Mesothelial cell of epicardium (in vitro differentiated cells): ENCODE results near the gene KIAA0232. TPM values are rescaled to one million over a fixed set of nuclear protein-coding genes. Genes with fewer than 3 reads are reported as not detected.

ENCODE experiments used
- DNase-seq, 2 experiments: peaks; one replicate each; pipeline ENCODE4 v3.0.0; 2021; ENCODE audit warnings: low spot score in 2 of 2; ENCODE audit not compliant: unreplicated experiment in 2 of 2
- H3K27ac Mint-ChIP-seq: 2 replicates; pipeline ENCODE4 v1.8.0; 2021; ENCODE audit warnings: mixed read lengths
- H3K27me3 Mint-ChIP-seq: 2 replicates; pipeline ENCODE4 v1.8.0; 2021; ENCODE audit warnings: low read depth, mixed read lengths
- H3K36me3 Mint-ChIP-seq: 2 replicates; pipeline ENCODE4 v1.8.0; 2021; ENCODE audit warnings: mixed read lengths
- H3K4me1 Mint-ChIP-seq: 2 replicates; pipeline ENCODE4 v1.8.0; 2021; ENCODE audit warnings: mixed read lengths
- H3K4me3 Mint-ChIP-seq: 2 replicates; pipeline ENCODE4 v1.8.0; 2021; ENCODE audit warnings: mild to moderate bottlenecking, moderate library complexity, mixed read lengths
- H3K9me3 Mint-ChIP-seq: 2 replicates; pipeline ENCODE4 v1.8.0; 2021; ENCODE audit warnings: mixed read lengths
- CTCF ChIP-seq: fragments of 200-600 bp; sonication (generic); IDR thresholded peaks from one replicate; pipeline ENCODE4 v1.5.0; 2021; ENCODE audit warnings: antibody characterized with exemption; ENCODE audit not compliant: unreplicated experiment
- total RNA-seq: library from RNA; stranded (reverse); gene quantifications from 3 replicates; pipeline ENCODE4 v1.2.1, GENCODE V29; 2021

The KIAA0232 gene
- total RNA-seq, 1 donor from 2014 or later = 37.8 TPM

- Mint-ChIP-seq H3K36me3 (peaks cover 7% of the 10 kb centered on the region), H3K4me3 (no peak overlapping the region)
Measured at GRCh38 chr4:6803246-6803645, 20.7 kb downstream of the KIAA0232 start.

GRCh38 chr4:6804082-6804752, 21.7 kb downstream of the KIAA0232 start:
- Mint-ChIP-seq H3K4me1 (peaks cover 9% of the 10 kb centered on the region), H3K36me3 (peaks cover 4% of the 10 kb centered on the region), H3K9me3 (no peaks in the 10 kb centered on the region), H3K4me3 (no peak overlapping the region), H3K27me3 (no peaks in the 10 kb centered on the region), H3K27ac (no peak overlapping the region)
- TF ChIP-seq CTCF = no peak
- no peak for DNase-seq

More at GRCh38 chr4:6803246-6803645, 20.7 kb downstream of the KIAA0232 start:
- no peaks in the 10 kb centered on the region for H3K27me3 Mint-ChIP-seq
- H3K4me1 Mint-ChIP-seq = peaks cover 9% of the 10 kb centered on the region
- no peak for TF ChIP-seq CTCF
- no peaks in the 10 kb centered on the region for H3K9me3 Mint-ChIP-seq
- no peak overlapping the region for H3K27ac Mint-ChIP-seq
- no peak for DNase-seq

- peak overlapping the region; percentile 21 for H3K27ac Mint-ChIP-seq
- no peak for TF ChIP-seq CTCF
Measured at GRCh38 chr4:6806924-6807626, 24.5 kb downstream of the KIAA0232 start.

GRCh38 chr4:6808259-6808658, 25.7 kb downstream of the KIAA0232 start:
- Mint-ChIP-seq H3K27ac (no peak overlapping the region), H3K4me1 (peaks cover 4% of the 10 kb centered on the region), H3K9me3 (peaks cover 4% of the 10 kb centered on the region), H3K36me3 (peaks cover 11% of the 10 kb centered on the region), H3K27me3 (no peaks in the 10 kb centered on the region), H3K4me3 (no peak overlapping the region)
- DNase-seq = no peak
- TF ChIP-seq CTCF = no peak

More at GRCh38 chr4:6806924-6807626, 24.5 kb downstream of the KIAA0232 start:
- Mint-ChIP-seq H3K9me3 (peaks cover 4% of the 10 kb centered on the region), H3K27me3 (no peaks in the 10 kb centered on the region), H3K4me1 (peaks cover 9% of the 10 kb centered on the region), H3K4me3 (no peak overlapping the region), H3K36me3 (peaks cover 14% of the 10 kb centered on the region)
- DNase-seq = no peak

- TF ChIP-seq CTCF = no peak
- Mint-ChIP-seq H3K4me3 (no peak overlapping the region), H3K27ac (no peak overlapping the region), H3K9me3 (peaks cover 13% of the 10 kb centered on the region), H3K4me1 (peaks cover 4% of the 10 kb centered on the region), H3K36me3 (peaks cover 22% of the 10 kb centered on the region), H3K27me3 (no peaks in the 10 kb centered on the region)
- DNase-seq = no peak
Measured at GRCh38 chr4:6811165-6811564, 28.6 kb downstream of the KIAA0232 start.
